NB4 (cell line): ENCODE results near the gene ATXN1.

Experiments
- DNase-seq: peaks from one replicate; pipeline ENCODE4 v3.0.0; 2010; ENCODE audit warnings: low read depth
- H3K4me3 ChIP-seq: one replicate; pipeline ENCODE4 v1.5.1; 2011; ENCODE audit warnings: mild to moderate bottlenecking, low read depth, low read length, moderate library complexity
- CTCF ChIP-seq: IDR thresholded peaks from one replicate; pipeline ENCODE4 v1.5.1; 2012; ENCODE audit warnings: low read depth, low read length
- MAX ChIP-seq: IDR thresholded peaks from 2 replicates; pipeline ENCODE4 v1.6.1; 2011; ENCODE audit warnings: low read depth, low read length
- MYC ChIP-seq: IDR thresholded peaks from 2 replicates; pipeline ENCODE4 v1.6.1; 2011; ENCODE audit warnings: low read depth, low read length
- POLR2A ChIP-seq: IDR thresholded peaks from 2 replicates; pipeline ENCODE4 v1.6.1; 2011; ENCODE audit warnings: mild to moderate bottlenecking; ENCODE audit not compliant: insufficient read length; ENCODE audit errors: extremely low read depth

The ATXN1 gene

GRCh38 chr6:16805243-16805950, 44.1 kb upstream of the ATXN1 start:
- no peak for TF ChIP-seq CTCF
- TF ChIP-seq MAX = no peak
- TF ChIP-seq POLR2A = no peak
- no peak for TF ChIP-seq MYC
- H3K4me3 ChIP-seq = peak overlapping the region; percentile 40
- DNase-seq = no peak

GRCh38 chr6:16804546-16805242, 43.4 kb upstream of the ATXN1 start:
- peak; percentile 78 for DNase-seq
- peak overlapping the region; percentile 40 for H3K4me3 ChIP-seq
- TF ChIP-seq MAX = no peak
- TF ChIP-seq POLR2A = no peak
- TF ChIP-seq CTCF = no peak
- TF ChIP-seq MYC = no peak

- H3K4me3 ChIP-seq = no peak overlapping the region
- TF ChIP-seq MYC (no peak), MAX (no peak), CTCF (no peak), POLR2A (no peak)
- DNase-seq = no peak
Observed at GRCh38 chr6:16803294-16804200, 42.3 kb upstream of the ATXN1 start.

- no peak for TF ChIP-seq MAX
- no peak for TF ChIP-seq POLR2A
- no peak for TF ChIP-seq MYC
- TF ChIP-seq CTCF = no peak
- no peak overlapping the region for H3K4me3 ChIP-seq
- DNase-seq = no peak
Observed at GRCh38 chr6:16802071-16802470, 40.8 kb upstream of the ATXN1 start.

- TF ChIP-seq CTCF (no peak), MYC (0 out of 2 replicates have a peak, but pooled peaks have one; percentile 16), MAX (no peak)
- DNase-seq = peak; percentile 74
- H3K4me3 ChIP-seq = no peak overlapping the region
Observed at GRCh38 chr6:16800942-16801341, 39.7 kb upstream of the ATXN1 start.
